Ascending aorta (tissue), 2 donors: ENCODE results near the gene RPS6KC1. TPM values are rescaled to one million over a fixed set of nuclear protein-coding genes. Genes with fewer than 3 reads are reported as not detected.

ENCODE experiments used
- DNase-seq, 2 donors: peaks; one replicate each; pipeline ENCODE4 v3.0.0-alpha.2; 2019; ENCODE audit warnings: low spot score in 2 of 2
- H3K27ac ChIP-seq, 2 donors: fragments of 200-600 bp; sonication (generic); one replicate each; pipeline ENCODE4 v1.5.1; 2016 to 2017; ENCODE audit warnings: mild to moderate bottlenecking in 1 of 2
- H3K27me3 ChIP-seq: fragments of 200-600 bp; sonication (generic); one replicate; pipeline ENCODE4 v1.5.1; 2017
- H3K36me3 ChIP-seq, 2 donors: fragments of 200-600 bp; sonication (generic); one replicate each; pipeline ENCODE4 v1.5.1; 2016
- H3K4me1 ChIP-seq, 2 donors: fragments of 200-600 bp; sonication (generic); one replicate each; pipeline ENCODE4 v1.5.1; 2016 to 2017; ENCODE audit warnings: mild to moderate bottlenecking in 1 of 2
- H3K4me3 ChIP-seq, 2 donors: fragments of 200-600 bp; sonication (generic); one replicate each; pipeline ENCODE4 v1.5.1; 2016 to 2017; ENCODE audit warnings: mild to moderate bottlenecking in 1 of 2
- H3K9me3 ChIP-seq, 2 donors: fragments of 200-600 bp; sonication (generic); one replicate each; pipeline ENCODE4 v1.5.1; 2016
- intact Hi-C: fragments of 100-400 bp; cut with DNase I; formaldehyde crosslinking; loops from one replicate; pipeline ENCODE4 v1.15.1; 2023
- total RNA-seq: library from RNA; depleted of rRNA; stranded (reverse); fragments of >200 nt; gene quantifications from one replicate; pipeline ENCODE4 v1.1.0, GENCODE V29; 2016
- TF ChIP-seq, protein P1 (sequence below), 3 experiments: fragments of 200-600 bp in 2 of 3; fragments of 450-650 bp in 1 of 3; sonication (generic) in 2 of 3; IDR thresholded peaks; one replicate each; pipeline ENCODE4 v1.5.1; 2016 to 2019; ENCODE audit warnings: antibody characterized with exemption in 3 of 3, mild to moderate bottlenecking in 1 of 3, moderate library complexity in 1 of 3

The RPS6KC1 gene
- total RNA-seq, 1 donor from 2014 or later = 21.0 TPM

DNA sequence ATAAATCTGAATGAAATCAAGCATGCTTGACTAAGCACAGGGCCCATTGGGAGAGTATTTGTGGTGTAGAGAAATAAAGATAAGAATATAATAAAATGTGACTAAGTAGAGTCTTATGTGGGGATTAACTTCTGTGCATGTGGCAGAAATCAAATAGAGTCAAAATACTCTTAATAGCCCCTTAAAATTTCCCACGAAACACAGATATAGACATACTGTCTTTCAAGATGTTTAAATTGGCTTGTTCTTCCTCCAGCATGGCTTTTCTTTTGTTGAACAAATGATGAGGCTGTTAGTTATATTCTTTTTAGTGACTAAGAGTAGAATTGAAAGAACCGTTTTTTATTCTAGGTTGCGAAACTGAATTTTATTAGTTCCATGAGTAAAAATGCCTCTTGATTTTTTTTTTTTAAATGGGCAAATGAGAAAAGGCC is 112.3 kb downstream of the RPS6KC1 start:
- Histone ChIP-seq H3K4me3 (no peak overlapping the region), H3K4me1 (peaks cover 0 to 27% of the 10 kb centered on the region in 2 donors), H3K27ac (peak overlapping the region in 1 of 2 donors; percentile 50), H3K36me3 (no peaks in the 10 kb centered on the region), H3K27me3 (no peaks in the 10 kb centered on the region), H3K9me3 (no peaks in the 10 kb centered on the region)
- TF ChIP-seq, protein P1, sequence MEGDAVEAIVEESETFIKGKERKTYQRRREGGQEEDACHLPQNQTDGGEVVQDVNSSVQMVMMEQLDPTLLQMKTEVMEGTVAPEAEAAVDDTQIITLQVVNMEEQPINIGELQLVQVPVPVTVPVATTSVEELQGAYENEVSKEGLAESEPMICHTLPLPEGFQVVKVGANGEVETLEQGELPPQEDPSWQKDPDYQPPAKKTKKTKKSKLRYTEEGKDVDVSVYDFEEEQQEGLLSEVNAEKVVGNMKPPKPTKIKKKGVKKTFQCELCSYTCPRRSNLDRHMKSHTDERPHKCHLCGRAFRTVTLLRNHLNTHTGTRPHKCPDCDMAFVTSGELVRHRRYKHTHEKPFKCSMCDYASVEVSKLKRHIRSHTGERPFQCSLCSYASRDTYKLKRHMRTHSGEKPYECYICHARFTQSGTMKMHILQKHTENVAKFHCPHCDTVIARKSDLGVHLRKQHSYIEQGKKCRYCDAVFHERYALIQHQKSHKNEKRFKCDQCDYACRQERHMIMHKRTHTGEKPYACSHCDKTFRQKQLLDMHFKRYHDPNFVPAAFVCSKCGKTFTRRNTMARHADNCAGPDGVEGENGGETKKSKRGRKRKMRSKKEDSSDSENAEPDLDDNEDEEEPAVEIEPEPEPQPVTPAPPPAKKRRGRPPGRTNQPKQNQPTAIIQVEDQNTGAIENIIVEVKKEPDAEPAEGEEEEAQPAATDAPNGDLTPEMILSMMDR (IDR thresholded peaks at IDR 0.05) = no peak
- intact Hi-C loops = no loop called here
- DNase-seq = no peak

- TF ChIP-seq, protein P1 (IDR thresholded peaks at IDR 0.05) = no peak
- H3K36me3 ChIP-seq = no peaks in the 10 kb centered on the region
- DNase-seq = no peak
- H3K27ac ChIP-seq = peak overlapping the region in 1 of 2 donors; percentile 1
- peaks cover 0 to 18% of the 10 kb centered on the region in 2 donors for H3K4me1 ChIP-seq
- no peaks in the 10 kb centered on the region for H3K27me3 ChIP-seq
- H3K4me3 ChIP-seq = no peak overlapping the region
- intact Hi-C loops = no loop called here
- H3K9me3 ChIP-seq = no peaks in the 10 kb centered on the region
Measured at GRCh38 chr1:213164561-213164960, 113.5 kb downstream of the RPS6KC1 start.

DNA sequence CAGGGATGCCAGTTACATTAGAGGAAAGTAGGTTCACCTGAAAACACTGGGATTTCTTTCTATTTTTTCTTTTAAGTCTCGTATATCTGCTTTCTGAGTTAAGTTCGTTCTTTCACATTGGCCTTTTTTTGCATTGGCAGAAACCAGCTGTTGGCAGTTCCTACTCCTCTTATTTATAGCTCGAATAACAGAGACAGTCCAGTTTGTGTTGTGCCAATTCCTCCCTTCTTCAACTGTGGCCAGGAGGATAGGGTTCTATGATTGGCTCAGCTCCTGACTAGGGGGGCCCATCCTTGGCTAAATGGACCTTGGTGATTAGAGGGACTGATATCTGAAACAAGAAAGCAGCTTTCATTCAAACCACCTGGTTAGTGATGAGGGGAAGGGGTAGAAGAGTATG is 115.8 kb downstream of the RPS6KC1 start:
- DNase-seq = no peak
- Histone ChIP-seq H3K9me3 (no peaks in the 10 kb centered on the region), H3K27me3 (no peaks in the 10 kb centered on the region), H3K4me3 (peak overlapping the region in 1 of 2 donors; percentile 53), H3K4me1 (peaks cover 0 to 18% of the 10 kb centered on the region in 2 donors), H3K27ac (peak overlapping the region; percentile 38 to 50), H3K36me3 (no peaks in the 10 kb centered on the region)
- intact Hi-C loops = loop anchor here (5.0 kb wide), 1 partner anchor 35 kb away; no protein-coding TSS in a partner anchor
- TF ChIP-seq, protein P1 (IDR thresholded peaks at IDR 0.05) = no peak

DNA sequence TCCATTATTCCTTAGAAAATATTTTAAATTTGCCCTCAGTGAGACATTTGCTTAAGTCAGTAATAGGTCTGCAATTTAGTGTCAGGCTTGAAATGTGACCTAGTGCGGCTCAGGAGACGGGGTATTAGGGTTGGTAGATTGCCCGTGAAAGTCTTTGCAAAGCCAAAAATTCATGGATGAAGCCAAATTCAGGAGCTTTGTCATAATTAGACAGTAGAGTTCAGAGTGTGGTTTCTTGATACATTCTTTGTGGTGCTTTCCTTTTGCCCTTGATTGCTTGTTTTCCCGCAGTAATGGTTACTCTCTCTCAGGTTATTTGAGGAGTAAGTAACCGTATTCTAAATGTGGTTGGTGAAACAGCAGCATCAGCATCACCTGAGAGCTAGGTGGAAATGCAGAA is 120.7 kb downstream of the RPS6KC1 start:
- no peak overlapping the region for H3K4me3 ChIP-seq

DNA sequence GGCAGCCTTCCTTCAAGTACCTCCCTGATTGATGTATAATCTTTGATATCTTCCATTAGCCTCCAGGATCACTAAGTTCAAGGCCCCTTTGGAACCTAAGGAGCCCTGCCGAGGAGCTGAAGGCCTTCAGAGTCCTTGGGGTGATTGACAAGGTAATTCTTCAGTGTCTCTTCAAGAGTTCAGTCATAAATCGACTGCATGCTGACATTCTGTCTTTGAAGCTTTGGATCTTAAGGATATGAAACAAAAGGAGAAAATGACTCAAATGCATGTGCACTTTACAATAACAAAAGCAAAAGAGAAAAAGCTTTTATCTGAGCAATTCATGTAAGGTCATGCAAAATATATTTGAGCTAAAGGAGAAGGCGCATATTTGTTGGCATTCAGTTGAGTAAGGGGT is 125.3 kb downstream of the RPS6KC1 start:
- Histone ChIP-seq H3K27ac (no peak overlapping the region), H3K36me3 (peaks cover 3 to 8% of the 10 kb centered on the region in 2 donors), H3K4me3 (no peak overlapping the region), H3K4me1 (no peaks in the 10 kb centered on the region), H3K27me3 (no peaks in the 10 kb centered on the region), H3K9me3 (no peaks in the 10 kb centered on the region)
- intact Hi-C loops = no loop called here
- TF ChIP-seq, protein P1 (IDR thresholded peaks at IDR 0.05) = no peak
- no peak for DNase-seq

More for the DNA sequence above, 120.7 kb downstream of the RPS6KC1 start:
- intact Hi-C loops = no loop called here
- no peak for DNase-seq
- Histone ChIP-seq H3K4me1 (peaks cover 0 to 3% of the 10 kb centered on the region in 2 donors), H3K9me3 (no peaks in the 10 kb centered on the region), H3K27ac (no peak overlapping the region), H3K27me3 (no peaks in the 10 kb centered on the region), H3K36me3 (peaks cover 0 to 5% of the 10 kb centered on the region in 2 donors)
- TF ChIP-seq, protein P1 (IDR thresholded peaks at IDR 0.05) = no peak

- Histone ChIP-seq H3K27me3 (no peaks in the 10 kb centered on the region), H3K27ac (no peak overlapping the region), H3K9me3 (peaks cover 0 to 1% of the 10 kb centered on the region in 2 donors), H3K4me3 (no peak overlapping the region), H3K4me1 (no peaks in the 10 kb centered on the region), H3K36me3 (peaks cover 3 to 8% of the 10 kb centered on the region in 2 donors)
- no peak for DNase-seq
- intact Hi-C loops = no loop called here
- TF ChIP-seq, protein P1 (IDR thresholded peaks at IDR 0.05) = no peak
Measured at GRCh38 chr1:213179784-213180183, 128.7 kb downstream of the RPS6KC1 start.
